Loucy (cell line): ENCODE results near the gene CACNA2D3.

ENCODE experiments used
- EZH2phosphoT487 ChIP-seq: fragments of 200-600 bp; IDR thresholded peaks from 2 replicates; pipeline ENCODE4 v1.6.1; 2018; ENCODE audit warnings: antibody characterized with exemption, mild to moderate bottlenecking, moderate library complexity, borderline replicate concordance
- TF ChIP-seq, protein P1 (sequence below): fragments of 200-600 bp; sonication (generic); conservative IDR thresholded peaks from 2 replicates; pipeline ENCODE4 v1.5.1; 2014; ENCODE audit warnings: mild to moderate bottlenecking, antibody characterized with exemption, low read length

- TF ChIP-seq, protein P1, sequence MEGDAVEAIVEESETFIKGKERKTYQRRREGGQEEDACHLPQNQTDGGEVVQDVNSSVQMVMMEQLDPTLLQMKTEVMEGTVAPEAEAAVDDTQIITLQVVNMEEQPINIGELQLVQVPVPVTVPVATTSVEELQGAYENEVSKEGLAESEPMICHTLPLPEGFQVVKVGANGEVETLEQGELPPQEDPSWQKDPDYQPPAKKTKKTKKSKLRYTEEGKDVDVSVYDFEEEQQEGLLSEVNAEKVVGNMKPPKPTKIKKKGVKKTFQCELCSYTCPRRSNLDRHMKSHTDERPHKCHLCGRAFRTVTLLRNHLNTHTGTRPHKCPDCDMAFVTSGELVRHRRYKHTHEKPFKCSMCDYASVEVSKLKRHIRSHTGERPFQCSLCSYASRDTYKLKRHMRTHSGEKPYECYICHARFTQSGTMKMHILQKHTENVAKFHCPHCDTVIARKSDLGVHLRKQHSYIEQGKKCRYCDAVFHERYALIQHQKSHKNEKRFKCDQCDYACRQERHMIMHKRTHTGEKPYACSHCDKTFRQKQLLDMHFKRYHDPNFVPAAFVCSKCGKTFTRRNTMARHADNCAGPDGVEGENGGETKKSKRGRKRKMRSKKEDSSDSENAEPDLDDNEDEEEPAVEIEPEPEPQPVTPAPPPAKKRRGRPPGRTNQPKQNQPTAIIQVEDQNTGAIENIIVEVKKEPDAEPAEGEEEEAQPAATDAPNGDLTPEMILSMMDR, result no peak
- no peak for TF ChIP-seq EZH2phosphoT487
These were observed 725.0 kb downstream of the CACNA2D3 start for GRCh38 chr3:54847361-54847760.
